Measurements from ENCODE around the gene KCNH8.

The KCNH8 gene

GRCh38 chr3:19295208-19295607, 146.9 kb downstream of the KCNH8 start:
- DNase-seq (ENCODE audit: low read depth): no peak
- no peak overlapping the region for H3K4me3 ChIP-seq (ENCODE audit: low read depth, low read length)
- no peak for TF ChIP-seq POLR2A (IDR thresholded peaks at IDR 0.05; ENCODE audit: extremely low read depth, insufficient read length)
- no peak for TF ChIP-seq MAX (IDR thresholded peaks at IDR 0.05; ENCODE audit: low read depth, low read length)
- TF ChIP-seq MYC (IDR thresholded peaks at IDR 0.05; ENCODE audit: low read depth, low read length): no peak
- TF ChIP-seq, protein P1, sequence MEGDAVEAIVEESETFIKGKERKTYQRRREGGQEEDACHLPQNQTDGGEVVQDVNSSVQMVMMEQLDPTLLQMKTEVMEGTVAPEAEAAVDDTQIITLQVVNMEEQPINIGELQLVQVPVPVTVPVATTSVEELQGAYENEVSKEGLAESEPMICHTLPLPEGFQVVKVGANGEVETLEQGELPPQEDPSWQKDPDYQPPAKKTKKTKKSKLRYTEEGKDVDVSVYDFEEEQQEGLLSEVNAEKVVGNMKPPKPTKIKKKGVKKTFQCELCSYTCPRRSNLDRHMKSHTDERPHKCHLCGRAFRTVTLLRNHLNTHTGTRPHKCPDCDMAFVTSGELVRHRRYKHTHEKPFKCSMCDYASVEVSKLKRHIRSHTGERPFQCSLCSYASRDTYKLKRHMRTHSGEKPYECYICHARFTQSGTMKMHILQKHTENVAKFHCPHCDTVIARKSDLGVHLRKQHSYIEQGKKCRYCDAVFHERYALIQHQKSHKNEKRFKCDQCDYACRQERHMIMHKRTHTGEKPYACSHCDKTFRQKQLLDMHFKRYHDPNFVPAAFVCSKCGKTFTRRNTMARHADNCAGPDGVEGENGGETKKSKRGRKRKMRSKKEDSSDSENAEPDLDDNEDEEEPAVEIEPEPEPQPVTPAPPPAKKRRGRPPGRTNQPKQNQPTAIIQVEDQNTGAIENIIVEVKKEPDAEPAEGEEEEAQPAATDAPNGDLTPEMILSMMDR (IDR thresholded peaks at IDR 0.05; ENCODE audit: low read depth, low read length): no peak

DNA sequence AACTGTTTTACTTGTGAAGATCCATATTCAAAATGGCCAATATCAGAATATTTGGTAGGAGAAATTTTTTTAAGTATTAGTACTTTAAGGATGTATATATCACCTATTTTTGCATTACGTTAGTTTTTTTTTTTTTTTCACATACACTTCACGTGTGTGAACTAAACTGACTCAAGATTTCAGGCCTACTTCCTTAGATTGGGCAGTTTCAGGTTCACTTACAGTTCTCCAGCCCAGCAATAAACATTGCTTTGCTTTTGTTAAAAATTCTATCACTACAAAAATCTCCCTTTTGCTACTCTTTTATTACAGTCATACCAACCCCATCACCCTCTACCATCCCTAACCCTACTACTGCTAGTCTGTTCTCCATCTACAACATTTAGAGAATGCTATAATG, 183.6 kb downstream of the KCNH8 start:
- no peak for DNase-seq (ENCODE audit: low read depth)
- H3K4me3 ChIP-seq (ENCODE audit: low read depth, low read length): no peak overlapping the region
- no peak for TF ChIP-seq POLR2A (IDR thresholded peaks at IDR 0.05; ENCODE audit: extremely low read depth, insufficient read length)
- no peak for TF ChIP-seq MAX (IDR thresholded peaks at IDR 0.05; ENCODE audit: low read depth, low read length)
- TF ChIP-seq, protein P1 (IDR thresholded peaks at IDR 0.05; ENCODE audit: low read depth, low read length): no peak
- no peak for TF ChIP-seq MYC (IDR thresholded peaks at IDR 0.05; ENCODE audit: low read depth, low read length)

GRCh38 chr3:19334120-19334519, 185.8 kb downstream of the KCNH8 start:
- TF ChIP-seq, protein P1 (IDR thresholded peaks at IDR 0.05; ENCODE audit: low read depth, low read length): no peak
- TF ChIP-seq MAX (IDR thresholded peaks at IDR 0.05; ENCODE audit: low read depth, low read length) (no peak), POLR2A (IDR thresholded peaks at IDR 0.05; ENCODE audit: extremely low read depth, insufficient read length) (no peak), MYC (IDR thresholded peaks at IDR 0.05; ENCODE audit: low read depth, low read length) (no peak)
- no peak for DNase-seq (ENCODE audit: low read depth)

GRCh38 chr3:19338769-19339168, 190.5 kb downstream of the KCNH8 start:
- no peak overlapping the region for H3K4me3 ChIP-seq (ENCODE audit: low read depth, low read length)
- TF ChIP-seq, protein P1 (IDR thresholded peaks at IDR 0.05; ENCODE audit: low read depth, low read length): no peak
- TF ChIP-seq MAX (IDR thresholded peaks at IDR 0.05; ENCODE audit: low read depth, low read length) (no peak), POLR2A (IDR thresholded peaks at IDR 0.05; ENCODE audit: extremely low read depth, insufficient read length) (no peak), MYC (IDR thresholded peaks at IDR 0.05; ENCODE audit: low read depth, low read length) (no peak)
- DNase-seq (ENCODE audit: low read depth): no peak

More at GRCh38 chr3:19334120-19334519, 185.8 kb downstream of the KCNH8 start:
- H3K4me3 ChIP-seq (ENCODE audit: low read depth, low read length): no peak overlapping the region

GRCh38 chr3:19342389-19342788, 194.1 kb downstream of the KCNH8 start:
- DNase-seq (ENCODE audit: low read depth): no peak
- H3K4me3 ChIP-seq (ENCODE audit: low read depth, low read length): no peak overlapping the region
- no peak for TF ChIP-seq MAX (IDR thresholded peaks at IDR 0.05; ENCODE audit: low read depth, low read length)
- TF ChIP-seq POLR2A (IDR thresholded peaks at IDR 0.05; ENCODE audit: extremely low read depth, insufficient read length): no peak
- TF ChIP-seq, protein P1 (IDR thresholded peaks at IDR 0.05; ENCODE audit: low read depth, low read length): no peak
- no peak for TF ChIP-seq MYC (IDR thresholded peaks at IDR 0.05; ENCODE audit: low read depth, low read length)

- DNase-seq (ENCODE audit: low read depth): no peak
- H3K4me3 ChIP-seq (ENCODE audit: low read depth, low read length): no peak overlapping the region
- TF ChIP-seq MYC (IDR thresholded peaks at IDR 0.05; ENCODE audit: low read depth, low read length) (no peak), POLR2A (IDR thresholded peaks at IDR 0.05; ENCODE audit: extremely low read depth, insufficient read length) (no peak), MAX (IDR thresholded peaks at IDR 0.05; ENCODE audit: low read depth, low read length) (no peak)
- TF ChIP-seq, protein P1 (IDR thresholded peaks at IDR 0.05; ENCODE audit: low read depth, low read length): no peak
These were observed 198.4 kb downstream of the KCNH8 start for GRCh38 chr3:19346759-19347158.
